CD4-positive, alpha-beta memory T cell (primary cell): Measurements from ENCODE around the gene EXD2. TPM values are rescaled to one million over a fixed set of nuclear protein-coding genes. Genes with fewer than 3 reads are reported as not detected.

Experiments used
- CTCF ChIA-PET: fragments of 350-600 bp; sonication (Branson Sonifier 250); formaldehyde crosslinking; loops from one replicate; lab custom pipeline; 2021; ENCODE audit warnings: inconsistent platforms; ENCODE audit not compliant: partially characterized antibody; lab: Charles Lee
- POLR2A ChIA-PET: fragments of 350-600 bp; sonication (Branson Sonifier 250); formaldehyde crosslinking; loops from one replicate; lab custom pipeline; 2021; ENCODE audit not compliant: partially characterized antibody; lab: Charles Lee
- DNase-seq, 5 donors: peaks; one replicate each; pipeline versions ENCODE4 v3.0.0 to v3.0.0-alpha.2; 2020 to 2022; ENCODE audit warnings: mixed read lengths in 1 of 5
- H3K27ac ChIP-seq: one replicate; pipeline ENCODE4 v1.7.0; 2013; ENCODE audit warnings: low read depth, low read length
- H3K27me3 ChIP-seq: 2 replicates; pipeline ENCODE4 v1.7.0; 2013; ENCODE audit warnings: mild to moderate bottlenecking, low read length, moderate library complexity; ENCODE audit not compliant: insufficient read depth
- H3K36me3 ChIP-seq: 2 replicates; pipeline ENCODE4 v1.7.0; 2013; ENCODE audit warnings: mild to moderate bottlenecking, low read length, moderate library complexity; ENCODE audit not compliant: insufficient read depth
- H3K4me1 ChIP-seq: 2 replicates; pipeline ENCODE4 v1.7.0; 2013; ENCODE audit warnings: mild to moderate bottlenecking, low read length, moderate library complexity; ENCODE audit not compliant: insufficient read depth
- H3K4me3 ChIP-seq, 2 donors: one replicate each; pipeline ENCODE4 v1.7.0; 2013; ENCODE audit warnings: low read length in 2 of 2, mild to moderate bottlenecking in 1 of 2
- H3K9me3 ChIP-seq, 2 donors: one replicate each; pipeline ENCODE4 v1.7.0; 2013; ENCODE audit warnings: low read length in 2 of 2, control low read depth in 1 of 2; ENCODE audit not compliant: control insufficient read depth in 1 of 2
- H3K27ac Mint-ChIP-seq, 7 donors: one replicate each; pipeline ENCODE4 v1.8.0; 2020 to 2021; ENCODE audit warnings: mixed read lengths in 7 of 7, mild to moderate bottlenecking in 6 of 7, inconsistent platforms in 3 of 7, moderate library complexity in 3 of 7
- H3K27me3 Mint-ChIP-seq, 2 donors: one replicate each; pipeline ENCODE4 v1.8.0; 2020 to 2021; ENCODE audit warnings: mixed read lengths in 2 of 2
- H3K36me3 Mint-ChIP-seq, 2 donors: one replicate each; pipeline ENCODE4 v1.8.0; 2020 to 2021; ENCODE audit warnings: mixed read lengths in 2 of 2, inconsistent platforms in 1 of 2, mild to moderate bottlenecking in 1 of 2
- H3K4me1 Mint-ChIP-seq, 4 donors: one replicate each; pipeline ENCODE4 v1.8.0; 2020 to 2021; ENCODE audit warnings: mixed read lengths in 4 of 4, mild to moderate bottlenecking in 1 of 4
- H3K4me3 Mint-ChIP-seq, 8 donors: one replicate each; pipeline ENCODE4 v1.8.0; 2020 to 2021; ENCODE audit warnings: mixed read lengths in 8 of 8, mild to moderate bottlenecking in 7 of 8, moderate library complexity in 6 of 8, inconsistent platforms in 3 of 8
- H3K9me3 Mint-ChIP-seq, 8 donors: one replicate each; pipeline ENCODE4 v1.8.0; 2020 to 2021; ENCODE audit warnings: mixed read lengths in 8 of 8, mild to moderate bottlenecking in 5 of 8, inconsistent platforms in 3 of 8, moderate library complexity in 1 of 8
- intact Hi-C: fragments of 100-400 bp; cut with micrococcal nuclease; formaldehyde crosslinking; loops from one replicate; pipeline ENCODE4 v1.15.1; 2023
- polyA plus RNA-seq, 2 donors: library from polyadenylated mRNA; unstranded; fragments of 300-500 nt; fragmentation: Illumina TruSeq; gene quantifications; one replicate each; pipeline ENCODE4 v1.2.3, GENCODE V29; 2021
- total RNA-seq, 2 experiments: library from RNA; stranded (reverse); gene quantifications; one replicate each; pipeline ENCODE4 v1.2.3, GENCODE V29; 2021

The EXD2 gene
- total and polyA plus RNA-seq, 4 experiments from 2014 or later, result 4.6 to 15.7 (median 11.6) TPM

GRCh38 chr14:69235708-69236107 is 44.4 kb downstream of the EXD2 start:
- H3K27me3 ChIP-seq, result no peaks in the 10 kb centered on the region
- H3K27ac Mint-ChIP-seq, result peak overlapping the region in 5 of 7 donors; percentile 30 to 68 (median 48)
- ChIA-PET POLR2A (no interaction called here), CTCF (interaction anchor here (1.4 kb wide), 1 partner anchor 30 kb away, joined by 3 read pairs; no protein-coding TSS in a partner anchor)
- H3K36me3 Mint-ChIP-seq, result peaks cover 52 to 72% of the 10 kb centered on the region in 2 donors
- H3K36me3 ChIP-seq, result peaks cover 33% of the 10 kb centered on the region
- H3K4me1 Mint-ChIP-seq, result no peaks in the 10 kb centered on the region
- no peak for DNase-seq
- no peak overlapping the region for H3K4me3 ChIP-seq
- intact Hi-C loops, result no loop called here
- no peaks in the 10 kb centered on the region for H3K9me3 ChIP-seq
- no peaks in the 10 kb centered on the region for H3K9me3 Mint-ChIP-seq
- H3K27ac ChIP-seq, result no peak overlapping the region
- no peaks in the 10 kb centered on the region for H3K4me1 ChIP-seq
- H3K4me3 Mint-ChIP-seq, result no peak overlapping the region
- H3K27me3 Mint-ChIP-seq, result no peaks in the 10 kb centered on the region

- peak overlapping the region in 1 of 7 donors; percentile 52 for H3K27ac Mint-ChIP-seq
- POLR2A ChIA-PET, result no interaction called here
- H3K36me3 ChIP-seq, result peaks cover 29% of the 10 kb centered on the region
Measured at GRCh38 chr14:69237142-69237541, 45.8 kb downstream of the EXD2 start.

GRCh38 chr14:69237584-69237983 is 46.3 kb downstream of the EXD2 start:
- no peak for DNase-seq
- H3K4me1 Mint-ChIP-seq, result peaks cover 0 to 3% (median 2%) of the 10 kb centered on the region in 4 donors
- ChIA-PET CTCF (interaction anchor here (1.5 kb wide), 1 partner anchor 108 kb away, joined by 4 read pairs; no protein-coding TSS in a partner anchor), POLR2A (no interaction called here)
- no peak overlapping the region for H3K4me3 ChIP-seq
- peaks cover 29% of the 10 kb centered on the region for H3K36me3 ChIP-seq
- peaks cover 51 to 70% of the 10 kb centered on the region in 2 donors for H3K36me3 Mint-ChIP-seq
- no peak overlapping the region for H3K4me3 Mint-ChIP-seq
- H3K4me1 ChIP-seq, result no peaks in the 10 kb centered on the region
- H3K27ac Mint-ChIP-seq, result no peak overlapping the region
- H3K9me3 Mint-ChIP-seq, result no peaks in the 10 kb centered on the region
- no peaks in the 10 kb centered on the region for H3K27me3 ChIP-seq
- no peak overlapping the region for H3K27ac ChIP-seq
- intact Hi-C loops, result no loop called here
- H3K27me3 Mint-ChIP-seq, result no peaks in the 10 kb centered on the region
- no peaks in the 10 kb centered on the region for H3K9me3 ChIP-seq

More at GRCh38 chr14:69237142-69237541, 45.8 kb downstream of the EXD2 start:
- no peaks in the 10 kb centered on the region for H3K4me1 ChIP-seq
- intact Hi-C loops, result no loop called here
- H3K4me3 ChIP-seq, result no peak overlapping the region
- Mint-ChIP-seq H3K4me1 (no peaks in the 10 kb centered on the region), H3K9me3 (no peaks in the 10 kb centered on the region), H3K27me3 (no peaks in the 10 kb centered on the region), H3K4me3 (no peak overlapping the region), H3K36me3 (peaks cover 56 to 71% of the 10 kb centered on the region in 2 donors)
- H3K27me3 ChIP-seq, result no peaks in the 10 kb centered on the region
- H3K9me3 ChIP-seq, result no peaks in the 10 kb centered on the region
- CTCF ChIA-PET, result interaction anchor here (1.4 kb wide), 1 partner anchor 31 kb away, joined by 3 read pairs; no protein-coding TSS in a partner anchor
- no peak overlapping the region for H3K27ac ChIP-seq
- DNase-seq, result no peak

- no peak overlapping the region for H3K27ac ChIP-seq
- no peaks in the 10 kb centered on the region for H3K4me1 ChIP-seq
- H3K4me3 ChIP-seq, result no peak overlapping the region
- Mint-ChIP-seq H3K4me3 (no peak overlapping the region), H3K27ac (no peak overlapping the region), H3K9me3 (no peaks in the 10 kb centered on the region), H3K27me3 (no peaks in the 10 kb centered on the region), H3K36me3 (peaks cover 46 to 69% of the 10 kb centered on the region in 2 donors), H3K4me1 (peaks cover 1 to 6% (median 5%) of the 10 kb centered on the region in 4 donors)
- H3K27me3 ChIP-seq, result no peaks in the 10 kb centered on the region
- no peak for DNase-seq
- POLR2A ChIA-PET, result no interaction called here
- intact Hi-C loops, result no loop called here
- H3K9me3 ChIP-seq, result no peaks in the 10 kb centered on the region
- peaks cover 29% of the 10 kb centered on the region for H3K36me3 ChIP-seq
- CTCF ChIA-PET, result interaction anchor here (1.4 to 5.2 kb wide), 4 partner anchors 109 to 336 kb away, joined by 3 to 75 read pairs (median 8); no protein-coding TSS in a partner anchor
Measured at GRCh38 chr14:69238883-69239282, 47.6 kb downstream of the EXD2 start.

GRCh38 chr14:69240527-69241173 is 49.4 kb downstream of the EXD2 start:
- Histone ChIP-seq H3K27me3 (no peaks in the 10 kb centered on the region), H3K27ac (no peak overlapping the region), H3K4me3 (no peak overlapping the region), H3K36me3 (peaks cover 24% of the 10 kb centered on the region), H3K4me1 (no peaks in the 10 kb centered on the region), H3K9me3 (no peaks in the 10 kb centered on the region)
- Mint-ChIP-seq H3K27me3 (no peaks in the 10 kb centered on the region), H3K4me3 (no peak overlapping the region), H3K4me1 (peaks cover 1 to 6% (median 5%) of the 10 kb centered on the region in 4 donors), H3K27ac (peak overlapping the region in 1 of 7 donors; percentile 18), H3K36me3 (peaks cover 41 to 52% of the 10 kb centered on the region in 2 donors), H3K9me3 (no peaks in the 10 kb centered on the region)
- intact Hi-C loops, result loop anchor here (5.0 kb wide), 1 partner anchor 88 kb away; the partner anchor contains the start of gene DCAF5
- DNase-seq, result no peak
- POLR2A ChIA-PET, result interaction anchor here (0.6 kb wide), 1 partner anchor 225 kb away, joined by 3 read pairs; no protein-coding TSS in a partner anchor
- CTCF ChIA-PET, result interaction anchor here (0.8 to 5.2 kb wide), 8 partner anchors 12 to 331 kb away, joined by 3 to 75 read pairs (median 10); no protein-coding TSS in a partner anchor

GRCh38 chr14:69241577-69241976 is 50.3 kb downstream of the EXD2 start:
- peaks cover 15% of the 10 kb centered on the region for H3K36me3 ChIP-seq
- H3K4me3 ChIP-seq, result no peak overlapping the region
- Mint-ChIP-seq H3K27ac (peak overlapping the region in 1 of 7 donors; percentile 53), H3K9me3 (no peaks in the 10 kb centered on the region), H3K36me3 (peaks cover 34 to 43% of the 10 kb centered on the region in 2 donors), H3K4me1 (peaks cover 1 to 6% (median 5%) of the 10 kb centered on the region in 4 donors), H3K4me3 (no peak overlapping the region), H3K27me3 (no peaks in the 10 kb centered on the region)
- H3K9me3 ChIP-seq, result no peaks in the 10 kb centered on the region
- H3K4me1 ChIP-seq, result no peaks in the 10 kb centered on the region
- H3K27me3 ChIP-seq, result no peaks in the 10 kb centered on the region
- POLR2A ChIA-PET, result no interaction called here
- no peak overlapping the region for H3K27ac ChIP-seq
- intact Hi-C loops, result loop anchor here (5.0 kb wide), 1 partner anchor 89 kb away; the partner anchor contains the start of gene DCAF5
- no peak for DNase-seq
- CTCF ChIA-PET, result interaction anchor here (0.6 to 5.2 kb wide), 18 partner anchors 8 to 334 kb away, joined by 3 to 75 read pairs (median 7); partner anchors contain the start of gene CCDC177
